ACC112 (cell line): Measurements from ENCODE around the gene ELAVL2.

Experiments used
- H2AFZ ChIP-seq: fragments of 200-600 bp; sonication (generic); one replicate; pipeline ENCODE4 v1.6.0; 2017; ENCODE audit warnings: antibody characterized with exemption, low read length; ENCODE audit not compliant: unreplicated experiment
- H3K27ac ChIP-seq: fragments of 200-600 bp; sonication (generic); 2 replicates; pipeline ENCODE4 v1.5.1; 2014; ENCODE audit warnings: low read depth, mild to moderate bottlenecking, antibody characterized with exemption, low read length, moderate library complexity
- H3K27me3 ChIP-seq: fragments of 200-600 bp; sonication (generic); 2 replicates; pipeline ENCODE4 v1.6.1; 2014; ENCODE audit warnings: mild to moderate bottlenecking, antibody characterized with exemption, low read length, moderate library complexity, mixed read lengths; ENCODE audit not compliant: insufficient read depth
- H3K36me3 ChIP-seq: fragments of 200-600 bp; sonication (generic); 2 replicates; pipeline ENCODE4 v1.6.1; 2016; ENCODE audit warnings: mild to moderate bottlenecking, antibody characterized with exemption, low read length, moderate library complexity, mixed read lengths; ENCODE audit not compliant: insufficient read depth
- H3K4me1 ChIP-seq: fragments of 200-600 bp; sonication (generic); one replicate; pipeline ENCODE4 v1.6.1; 2016; ENCODE audit warnings: low read length, mixed read lengths; ENCODE audit not compliant: insufficient read depth, unreplicated experiment, control insufficient read depth
- H3K4me3 ChIP-seq: fragments of 200-600 bp; sonication (generic); 2 replicates; pipeline ENCODE4 v1.5.1; 2014; ENCODE audit warnings: mild to moderate bottlenecking, low read depth, low read length
- H3K79me2 ChIP-seq: fragments of 200-600 bp; sonication (generic); one replicate; pipeline ENCODE4 v1.6.0; 2016; ENCODE audit warnings: low read length; ENCODE audit not compliant: control insufficient read depth, unreplicated experiment, insufficient read depth

The ELAVL2 gene

GRCh38 chr9:23693374-23693773 lies 132.7 kb downstream of the ELAVL2 start:
- H3K4me1 ChIP-seq: no peaks in the 10 kb centered on the region
- H3K27me3 ChIP-seq: no peaks in the 10 kb centered on the region
- no peaks in the 10 kb centered on the region for H3K79me2 ChIP-seq
- H3K36me3 ChIP-seq: no peaks in the 10 kb centered on the region
- H3K4me3 ChIP-seq: no peak overlapping the region
- no peak overlapping the region for H3K27ac ChIP-seq
- H2AFZ ChIP-seq: no peak overlapping the region

GRCh38 chr9:23686896-23687295 lies 139.1 kb downstream of the ELAVL2 start:
- no peaks in the 10 kb centered on the region for H3K36me3 ChIP-seq
- no peak overlapping the region for H3K27ac ChIP-seq
- no peaks in the 10 kb centered on the region for H3K79me2 ChIP-seq
- H3K4me1 ChIP-seq: no peaks in the 10 kb centered on the region
- no peak overlapping the region for H3K4me3 ChIP-seq
- no peak overlapping the region for H2AFZ ChIP-seq
- no peaks in the 10 kb centered on the region for H3K27me3 ChIP-seq

GRCh38 chr9:23686257-23686656 lies 139.8 kb downstream of the ELAVL2 start:
- H3K27ac ChIP-seq: no peak overlapping the region
- H3K4me1 ChIP-seq: no peaks in the 10 kb centered on the region
- no peaks in the 10 kb centered on the region for H3K79me2 ChIP-seq
- no peaks in the 10 kb centered on the region for H3K27me3 ChIP-seq
- no peak overlapping the region for H2AFZ ChIP-seq
- no peak overlapping the region for H3K4me3 ChIP-seq
- H3K36me3 ChIP-seq: no peaks in the 10 kb centered on the region

GRCh38 chr9:23683611-23684061 lies 142.4 kb downstream of the ELAVL2 start:
- H3K36me3 ChIP-seq: no peaks in the 10 kb centered on the region
- no peak overlapping the region for H3K27ac ChIP-seq
- H2AFZ ChIP-seq: no peak overlapping the region
- no peaks in the 10 kb centered on the region for H3K27me3 ChIP-seq
- no peak overlapping the region for H3K4me3 ChIP-seq
- no peaks in the 10 kb centered on the region for H3K79me2 ChIP-seq
- no peaks in the 10 kb centered on the region for H3K4me1 ChIP-seq

GRCh38 chr9:23682891-23683431 lies 143.1 kb downstream of the ELAVL2 start:
- no peaks in the 10 kb centered on the region for H3K79me2 ChIP-seq
- H3K27ac ChIP-seq: no peak overlapping the region
- no peaks in the 10 kb centered on the region for H3K27me3 ChIP-seq
- H3K36me3 ChIP-seq: no peaks in the 10 kb centered on the region
- no peak overlapping the region for H3K4me3 ChIP-seq
- no peak overlapping the region for H2AFZ ChIP-seq
- no peaks in the 10 kb centered on the region for H3K4me1 ChIP-seq

GRCh38 chr9:23682352-23682751 lies 143.7 kb downstream of the ELAVL2 start:
- Histone ChIP-seq H3K27ac (no peak overlapping the region), H3K4me1 (no peaks in the 10 kb centered on the region), H3K27me3 (no peaks in the 10 kb centered on the region)

GRCh38 chr9:23677446-23677845 lies 148.6 kb downstream of the ELAVL2 start:
- H3K27ac ChIP-seq: no peak overlapping the region
- H3K27me3 ChIP-seq: no peaks in the 10 kb centered on the region
- no peaks in the 10 kb centered on the region for H3K4me1 ChIP-seq
- no peak overlapping the region for H2AFZ ChIP-seq
- no peaks in the 10 kb centered on the region for H3K36me3 ChIP-seq
- no peaks in the 10 kb centered on the region for H3K79me2 ChIP-seq
- no peak overlapping the region for H3K4me3 ChIP-seq

More at GRCh38 chr9:23682352-23682751, 143.7 kb downstream of the ELAVL2 start:
- Histone ChIP-seq H3K79me2 (no peaks in the 10 kb centered on the region), H3K36me3 (no peaks in the 10 kb centered on the region), H3K4me3 (no peak overlapping the region), H2AFZ (no peak overlapping the region)

- Histone ChIP-seq H3K27me3 (no peaks in the 10 kb centered on the region), H3K36me3 (no peaks in the 10 kb centered on the region), H3K4me3 (no peak overlapping the region), H3K79me2 (no peaks in the 10 kb centered on the region), H2AFZ (no peak overlapping the region), H3K27ac (no peak overlapping the region), H3K4me1 (no peaks in the 10 kb centered on the region)
Observed at GRCh38 chr9:23674016-23674585, 151.9 kb downstream of the ELAVL2 start.

GRCh38 chr9:23672151-23672550 lies 153.9 kb downstream of the ELAVL2 start:
- H3K4me3 ChIP-seq: no peak overlapping the region
- H3K27me3 ChIP-seq: no peaks in the 10 kb centered on the region
- H3K27ac ChIP-seq: no peak overlapping the region
- no peak overlapping the region for H2AFZ ChIP-seq
- H3K4me1 ChIP-seq: no peaks in the 10 kb centered on the region
- no peaks in the 10 kb centered on the region for H3K36me3 ChIP-seq
- H3K79me2 ChIP-seq: no peaks in the 10 kb centered on the region

GRCh38 chr9:23669776-23670175 lies 156.3 kb downstream of the ELAVL2 start:
- no peaks in the 10 kb centered on the region for H3K79me2 ChIP-seq
- H3K27ac ChIP-seq: no peak overlapping the region
- no peaks in the 10 kb centered on the region for H3K27me3 ChIP-seq
- H2AFZ ChIP-seq: no peak overlapping the region
- H3K4me1 ChIP-seq: no peaks in the 10 kb centered on the region
- no peak overlapping the region for H3K4me3 ChIP-seq
- H3K36me3 ChIP-seq: no peaks in the 10 kb centered on the region

- Histone ChIP-seq H3K4me1 (no peaks in the 10 kb centered on the region), H3K79me2 (no peaks in the 10 kb centered on the region), H3K27ac (no peak overlapping the region), H3K4me3 (no peak overlapping the region), H2AFZ (no peak overlapping the region), H3K27me3 (no peaks in the 10 kb centered on the region), H3K36me3 (no peaks in the 10 kb centered on the region)
Observed at GRCh38 chr9:23665635-23666034, 160.4 kb downstream of the ELAVL2 start.
